HG02938 (cell line): Measurements from ENCODE around the gene PALMD.

Experiments
- ATAC-seq: cut with Tn5 transposase; IDR thresholded peaks from one replicate; pipeline ENCODE4 v1.9.1; 2021; ENCODE audit warnings: mild to moderate bottlenecking, moderate library complexity; ENCODE audit not compliant: unreplicated experiment

PALMD gene

GRCh38 chr1:99682291-99682751, 36.4 kb downstream of the PALMD start:
- ATAC-seq = no peak

GRCh38 chr1:99685516-99686180, 39.7 kb downstream of the PALMD start:
- peak; percentile 95 for ATAC-seq

- ATAC-seq = no peak
Observed at GRCh38 chr1:99691175-99691574, 45.3 kb downstream of the PALMD start.

GRCh38 chr1:99696616-99697015, 50.7 kb downstream of the PALMD start:
- no peak for ATAC-seq

- ATAC-seq = no peak
Observed at GRCh38 chr1:99697580-99697979, 51.7 kb downstream of the PALMD start.

- no peak for ATAC-seq
Observed at GRCh38 chr1:99700020-99700419, 54.1 kb downstream of the PALMD start.

GRCh38 chr1:99702221-99702620, 56.3 kb downstream of the PALMD start:
- ATAC-seq = no peak

- no peak for ATAC-seq
Observed at GRCh38 chr1:99704356-99704816, 58.5 kb downstream of the PALMD start.

GRCh38 chr1:99705385-99705784, 59.5 kb downstream of the PALMD start:
- no peak for ATAC-seq

- peak; percentile 82 for ATAC-seq
Observed at GRCh38 chr1:99707535-99708142, 61.7 kb downstream of the PALMD start.

- ATAC-seq = no peak
Observed at GRCh38 chr1:99710994-99711393, 65.1 kb downstream of the PALMD start.

- ATAC-seq = no peak
Observed at GRCh38 chr1:99713006-99713405, 67.1 kb downstream of the PALMD start.

- ATAC-seq = no peak
Observed at GRCh38 chr1:99717005-99717404, 71.1 kb downstream of the PALMD start.

GRCh38 chr1:99723251-99723650, 77.3 kb downstream of the PALMD start:
- no peak for ATAC-seq

GRCh38 chr1:99725996-99726395, 80.1 kb downstream of the PALMD start:
- no peak for ATAC-seq

GRCh38 chr1:99726407-99726806, 80.5 kb downstream of the PALMD start:
- ATAC-seq = no peak

- no peak for ATAC-seq
Observed at GRCh38 chr1:99726818-99727217, 80.9 kb downstream of the PALMD start.

- ATAC-seq = no peak
Observed at GRCh38 chr1:99727575-99728185, 81.8 kb downstream of the PALMD start.

- peak; percentile 89 for ATAC-seq
Observed at GRCh38 chr1:99728494-99729235, 82.8 kb downstream of the PALMD start.

- ATAC-seq = no peak
Observed at GRCh38 chr1:99731384-99731783, 85.5 kb downstream of the PALMD start.

- ATAC-seq = no peak
Observed at GRCh38 chr1:99735852-99736251, 89.9 kb downstream of the PALMD start.
